Subcutaneous adipose tissue (tissue), 4 donors: ENCODE measurements around the gene POLG. TPM values are rescaled to one million over a fixed set of nuclear protein-coding genes. Genes with fewer than 3 reads are reported as not detected.

Experiments used
- CTCF ChIP-seq: fragments of 450-650 bp; IDR thresholded peaks from one replicate; pipeline ENCODE4 v1.5.1; 2016; ENCODE audit warnings: low read depth, mild to moderate bottlenecking, control low read depth, antibody characterized with exemption, moderate library complexity
- total RNA-seq, 4 donors: library from RNA; depleted of rRNA; stranded (reverse); fragments of >200 nt; gene quantifications; one replicate each; pipeline ENCODE4 v1.1.0, GENCODE V29; 2016

Gene POLG
- total RNA-seq, 4 donors from 2014 or later: 37.3 to 111 (median 53.3) TPM

GRCh38 chr15:89372069-89372935, 37.7 kb upstream of the POLG start:
- no peak for TF ChIP-seq CTCF

- no peak for TF ChIP-seq CTCF
These were observed 36.8 kb upstream of the POLG start for GRCh38 chr15:89371228-89372044.

- no peak for TF ChIP-seq CTCF
These were observed 36.3 kb upstream of the POLG start for GRCh38 chr15:89370978-89371227.

GRCh38 chr15:89370120-89370977, 35.7 kb upstream of the POLG start:
- no peak for TF ChIP-seq CTCF

GRCh38 chr15:89369341-89369947, 34.8 kb upstream of the POLG start:
- no peak for TF ChIP-seq CTCF

- no peak for TF ChIP-seq CTCF
These were observed 34.1 kb upstream of the POLG start for GRCh38 chr15:89368566-89369223.
